CD4-positive, CD25-positive, alpha-beta regulatory T cell (primary cell): ENCODE measurements around the gene NOTCH3. TPM values are rescaled to one million over a fixed set of nuclear protein-coding genes. Genes with fewer than 3 reads are reported as not detected.

Source experiments
- ATAC-seq, 2 donors: fragments of 150-1000 bp; cut with Tn5 transposase; one replicate each; pipeline ENCODE4 v1.10.0; 2021; ENCODE audit warnings: low read depth in 2 of 2, moderate number of reproducible peaks in 2 of 2, moderate library complexity in 1 of 2
- DNase-seq, 3 donors: peaks; one replicate each; pipeline versions ENCODE4 v3.0.0 to v3.0.0-alpha.2; 2012 to 2022; ENCODE audit warnings: mixed read lengths in 1 of 3
- H3K27ac ChIP-seq: one replicate; pipeline ENCODE4 v1.7.0; 2013; ENCODE audit warnings: mild to moderate bottlenecking, low read length; ENCODE audit not compliant: insufficient read depth, poor library complexity, severe bottlenecking
- H3K27me3 ChIP-seq: one replicate; pipeline ENCODE4 v1.7.0; 2013; ENCODE audit warnings: low read length; ENCODE audit not compliant: control insufficient read depth, insufficient read depth
- H3K36me3 ChIP-seq: one replicate; pipeline ENCODE4 v1.7.0; 2013; ENCODE audit warnings: mild to moderate bottlenecking, low read length, moderate library complexity; ENCODE audit not compliant: control insufficient read depth, insufficient read depth
- H3K4me1 ChIP-seq: 2 replicates; pipeline ENCODE4 v1.7.0; 2013; ENCODE audit warnings: mild to moderate bottlenecking, low read length; ENCODE audit not compliant: insufficient read depth, control insufficient read depth, poor library complexity, severe bottlenecking
- H3K4me3 ChIP-seq: one replicate; pipeline ENCODE4 v1.7.0; 2013; ENCODE audit warnings: low read depth, mild to moderate bottlenecking, low read length, moderate library complexity
- H3K9me3 ChIP-seq, 2 experiments: 1 replicate in 1 of 2; 2 replicates in 1 of 2; pipeline ENCODE4 v1.7.0; 2013; ENCODE audit warnings: low read length in 2 of 2, mild to moderate bottlenecking in 1 of 2, moderate library complexity in 1 of 2; ENCODE audit not compliant: control insufficient read depth in 2 of 2
- H3K27ac Mint-ChIP-seq, 3 donors: one replicate each; pipeline ENCODE4 v1.8.0; 2020 to 2022; ENCODE audit warnings: mild to moderate bottlenecking in 3 of 3, mixed read lengths in 3 of 3, moderate library complexity in 2 of 3
- H3K27me3 Mint-ChIP-seq: one replicate; pipeline ENCODE4 v1.8.0; 2022; ENCODE audit warnings: mild to moderate bottlenecking, mixed read lengths
- H3K36me3 Mint-ChIP-seq: one replicate; pipeline ENCODE4 v1.8.0; 2020; ENCODE audit warnings: mixed read lengths
- H3K4me1 Mint-ChIP-seq, 4 donors: one replicate each; pipeline ENCODE4 v1.8.0; 2020 to 2022; ENCODE audit warnings: mixed read lengths in 4 of 4, mild to moderate bottlenecking in 1 of 4
- H3K4me3 Mint-ChIP-seq, 4 donors: one replicate each; pipeline ENCODE4 v1.8.0; 2020 to 2022; ENCODE audit warnings: mild to moderate bottlenecking in 4 of 4, mixed read lengths in 4 of 4, moderate library complexity in 3 of 4
- H3K9me3 Mint-ChIP-seq, 7 donors: one replicate each; pipeline ENCODE4 v1.8.0; 2020 to 2022; ENCODE audit warnings: mixed read lengths in 7 of 7, mild to moderate bottlenecking in 3 of 7, moderate library complexity in 2 of 7
- polyA plus RNA-seq, 4 donors: library from polyadenylated mRNA; unstranded; fragments of 300-500 nt; fragmentation: Illumina TruSeq; gene quantifications; one replicate each; pipeline ENCODE4 v1.2.3, GENCODE V29; 2021
- total RNA-seq: library from RNA; stranded (reverse); gene quantifications from one replicate; pipeline ENCODE4 v1.2.3, GENCODE V29; 2022

The NOTCH3 gene
- total and polyA plus RNA-seq, 5 donors from 2014 or later, result not detected

- no peak overlapping the region for H3K27ac Mint-ChIP-seq
- H3K4me1 ChIP-seq, result no peaks in the 10 kb centered on the region
- H3K9me3 ChIP-seq, result no peaks in the 10 kb centered on the region
- no peaks in the 10 kb centered on the region for H3K36me3 ChIP-seq
- H3K4me3 Mint-ChIP-seq, result no peak overlapping the region
- no peak overlapping the region for H3K4me3 ChIP-seq
- H3K27ac ChIP-seq, result no peak overlapping the region
- no peaks in the 10 kb centered on the region for H3K9me3 Mint-ChIP-seq
- no peaks in the 10 kb centered on the region for H3K36me3 Mint-ChIP-seq
- no peaks in the 10 kb centered on the region for H3K27me3 ChIP-seq
- peaks cover 9% of the 10 kb centered on the region for H3K27me3 Mint-ChIP-seq
- H3K4me1 Mint-ChIP-seq, result no peaks in the 10 kb centered on the region
- DNase-seq (no peak), ATAC-seq (no peak)
Measured at GRCh38 chr19:15187026-15188007, 13.5 kb downstream of the NOTCH3 start.

- no peak overlapping the region for H3K4me3 Mint-ChIP-seq
- H3K27me3 ChIP-seq, result no peaks in the 10 kb centered on the region
- DNase-seq (no peak), ATAC-seq (no peak)
- H3K9me3 ChIP-seq, result no peaks in the 10 kb centered on the region
- no peaks in the 10 kb centered on the region for H3K36me3 ChIP-seq
- H3K27ac ChIP-seq, result no peak overlapping the region
- no peaks in the 10 kb centered on the region for H3K4me1 ChIP-seq
- H3K36me3 Mint-ChIP-seq, result no peaks in the 10 kb centered on the region
- H3K9me3 Mint-ChIP-seq, result no peaks in the 10 kb centered on the region
- H3K4me1 Mint-ChIP-seq, result peaks cover 0 to 2% (median 0%) of the 10 kb centered on the region in 4 donors
- H3K27me3 Mint-ChIP-seq, result peaks cover 9% of the 10 kb centered on the region
- H3K4me3 ChIP-seq, result no peak overlapping the region
- H3K27ac Mint-ChIP-seq, result no peak overlapping the region
Measured at GRCh38 chr19:15185188-15185587, 15.6 kb downstream of the NOTCH3 start.

- Histone ChIP-seq H3K36me3 (no peaks in the 10 kb centered on the region), H3K4me1 (no peaks in the 10 kb centered on the region), H3K27me3 (no peaks in the 10 kb centered on the region), H3K27ac (no peak overlapping the region), H3K4me3 (no peak overlapping the region), H3K9me3 (no peaks in the 10 kb centered on the region)
- DNase-seq (no peak), ATAC-seq (no peak)
- peaks cover 0 to 2% (median 0%) of the 10 kb centered on the region in 4 donors for H3K4me1 Mint-ChIP-seq
- H3K36me3 Mint-ChIP-seq, result no peaks in the 10 kb centered on the region
- H3K9me3 Mint-ChIP-seq, result no peaks in the 10 kb centered on the region
- H3K4me3 Mint-ChIP-seq, result no peak overlapping the region
- H3K27me3 Mint-ChIP-seq, result peaks cover 10% of the 10 kb centered on the region
- peak overlapping the region in 1 of 3 donors; percentile 7 for H3K27ac Mint-ChIP-seq
Measured at GRCh38 chr19:15184776-15185175, 16.0 kb downstream of the NOTCH3 start.

- H3K4me3 ChIP-seq, result no peak overlapping the region
- H3K27me3 ChIP-seq, result no peaks in the 10 kb centered on the region
- peaks cover 0 to 5% (median 5%) of the 10 kb centered on the region in 4 donors for H3K4me1 Mint-ChIP-seq
- H3K36me3 ChIP-seq, result no peaks in the 10 kb centered on the region
- peaks cover 4% of the 10 kb centered on the region for H3K4me1 ChIP-seq
- H3K9me3 Mint-ChIP-seq, result no peaks in the 10 kb centered on the region
- H3K27ac ChIP-seq, result no peak overlapping the region
- no peak overlapping the region for H3K4me3 Mint-ChIP-seq
- H3K9me3 ChIP-seq, result no peaks in the 10 kb centered on the region
- H3K36me3 Mint-ChIP-seq, result no peaks in the 10 kb centered on the region
- H3K27ac Mint-ChIP-seq, result no peak overlapping the region
- DNase-seq (no peak), ATAC-seq (no peak)
- peaks cover 14% of the 10 kb centered on the region for H3K27me3 Mint-ChIP-seq
Measured at GRCh38 chr19:15181394-15181793, 19.4 kb downstream of the NOTCH3 start.

GRCh38 chr19:15180451-15181390 is 20.1 kb downstream of the NOTCH3 start:
- DNase-seq, result no peak

GRCh38 chr19:15178629-15179308 is 22.0 kb downstream of the NOTCH3 start:
- no peaks in the 10 kb centered on the region for H3K36me3 ChIP-seq
- peaks cover 4% of the 10 kb centered on the region for H3K4me1 ChIP-seq
- DNase-seq (no peak), ATAC-seq (no peak)
- peaks cover 14% of the 10 kb centered on the region for H3K27me3 Mint-ChIP-seq
- peaks cover 0 to 5% (median 5%) of the 10 kb centered on the region in 4 donors for H3K4me1 Mint-ChIP-seq
- H3K27ac Mint-ChIP-seq, result no peak overlapping the region
- no peak overlapping the region for H3K4me3 ChIP-seq
- no peaks in the 10 kb centered on the region for H3K27me3 ChIP-seq
- H3K4me3 Mint-ChIP-seq, result peak overlapping the region in 1 of 4 donors; percentile 33
- no peaks in the 10 kb centered on the region for H3K9me3 ChIP-seq
- H3K9me3 Mint-ChIP-seq, result peaks cover 0 to 2% (median 0%) of the 10 kb centered on the region in 7 donors
- no peaks in the 10 kb centered on the region for H3K36me3 Mint-ChIP-seq
- H3K27ac ChIP-seq, result no peak overlapping the region

More at GRCh38 chr19:15180451-15181390, 20.1 kb downstream of the NOTCH3 start:
- H3K4me1 ChIP-seq, result peaks cover 4% of the 10 kb centered on the region
- no peaks in the 10 kb centered on the region for H3K27me3 ChIP-seq
- Mint-ChIP-seq H3K4me1 (peaks cover 0 to 5% (median 5%) of the 10 kb centered on the region in 4 donors), H3K27me3 (peaks cover 14% of the 10 kb centered on the region), H3K27ac (no peak overlapping the region), H3K9me3 (no peaks in the 10 kb centered on the region), H3K4me3 (no peak overlapping the region), H3K36me3 (no peaks in the 10 kb centered on the region)
- no peaks in the 10 kb centered on the region for H3K36me3 ChIP-seq
- H3K4me3 ChIP-seq, result no peak overlapping the region
- ATAC-seq, result no peak
- no peaks in the 10 kb centered on the region for H3K9me3 ChIP-seq
- H3K27ac ChIP-seq, result no peak overlapping the region
